ENCODE results near the gene ITGB4. TPM values are rescaled to one million over a fixed set of nuclear protein-coding genes. Genes with fewer than 3 reads are reported as not detected.
A peak's percentile ranks its signal among the peaks of the same experiment; 100 is the strongest.

The ITGB4 gene
- total and polyA plus RNA-seq, 12 donors: 4.6 to 17.0 (median 9.0) TPM

DNA sequence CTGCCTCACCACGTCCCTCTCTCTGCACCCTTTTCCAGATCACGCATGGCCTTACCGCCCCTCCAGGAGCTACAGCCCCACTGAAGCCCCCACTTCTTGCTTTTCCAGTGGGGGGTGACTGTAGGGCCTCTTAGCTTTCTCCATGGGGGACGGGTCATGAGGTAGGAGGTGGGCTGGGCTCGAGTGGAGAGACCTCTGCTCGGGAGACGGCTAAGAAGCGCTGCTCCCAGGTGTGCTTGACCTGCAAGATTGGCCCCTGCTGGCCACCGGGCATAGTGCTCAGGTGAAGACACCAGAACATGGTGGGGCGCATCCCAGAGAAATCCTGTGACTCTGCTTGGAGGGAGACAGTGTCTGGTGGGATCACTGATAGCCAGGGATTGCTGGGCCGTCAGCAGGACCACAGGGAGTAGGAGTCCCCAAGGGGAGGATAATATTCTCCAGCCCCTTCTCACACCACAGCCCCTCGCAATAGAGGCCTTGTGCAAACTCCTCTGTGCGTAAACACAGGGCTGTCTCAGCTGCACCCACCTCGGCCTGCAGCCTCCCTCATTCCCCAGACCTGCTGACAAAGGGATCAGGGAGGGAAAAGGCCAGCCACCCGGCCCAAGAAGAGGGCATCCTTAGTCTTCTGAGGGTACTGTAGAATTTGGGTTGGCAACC is 52.7 kb downstream of the ITGB4 start:
- DNase-seq (no peak), ATAC-seq (peak in 1 of 8 donors; percentile 25)
- H3K4me1 ChIP-seq: peaks cover 9 to 42% (median 34%) of the 10 kb centered on the region in 9 donors
- intact Hi-C loops (cut with DNase I): loop anchor here in 3 of 10 donors (5.0 to 10.0 kb wide), 3 partner anchors 51 to 118 kb away; partner anchors contain the start of gene TRIM47 (in 1 of the 3)
- no peak overlapping the region for H3K27ac ChIP-seq
- peaks cover 4 to 52% (median 21%) of the 10 kb centered on the region in 9 donors for H3K36me3 ChIP-seq
- WGBS, 2 donors: 83 to 87% methylated on average over 15 of the region's 15 CpGs
- H3K4me3 ChIP-seq: no peak overlapping the region
- no peaks in the 10 kb centered on the region for H3K27me3 ChIP-seq
- H3K9me3 ChIP-seq: no peaks in the 10 kb centered on the region
- no peak for TF ChIP-seq CTCF (IDR thresholded peaks at IDR 0.05)

GRCh38 chr17:75774471-75774990 is 53.3 kb downstream of the ITGB4 start:
- peaks cover 4 to 57% (median 22%) of the 10 kb centered on the region in 9 donors for H3K36me3 ChIP-seq
- no peaks in the 10 kb centered on the region for H3K27me3 ChIP-seq
- intact Hi-C loops (cut with DNase I): loop anchor here in 3 of 10 donors (5.0 to 10.0 kb wide), 3 partner anchors 50 to 118 kb away; partner anchors contain the start of gene TRIM47 (in 1 of the 3)
- H3K27ac ChIP-seq: peak overlapping the region in 1 of 10 donors; percentile 99
- H3K4me3 ChIP-seq: no peak overlapping the region
- no peak for DNase-seq
- 89 to 92% methylated on average over 4 of the region's 4 CpGs for WGBS, 2 donors
- H3K9me3 ChIP-seq: no peaks in the 10 kb centered on the region
- no peak for TF ChIP-seq CTCF (IDR thresholded peaks at IDR 0.05)
- H3K4me1 ChIP-seq: peaks cover 9 to 43% (median 34%) of the 10 kb centered on the region in 9 donors
- ATAC-seq: no peak

GRCh38 chr17:75774991-75775668 is 53.9 kb downstream of the ITGB4 start:
- intact Hi-C loops (cut with DNase I): loop anchor here in 5 of 10 donors (5.0 to 10.0 kb wide), 6 partner anchors 50 to 122 kb away; partner anchors contain the start of genes TRIM47 (in 2 of the 5) and TRIM65 (in 1 of the 5)
- H3K4me1 ChIP-seq: peaks cover 9 to 43% (median 35%) of the 10 kb centered on the region in 9 donors
- no peaks in the 10 kb centered on the region for H3K27me3 ChIP-seq
- ATAC-seq (no peak), DNase-seq (no peak)
- no peaks in the 10 kb centered on the region for H3K9me3 ChIP-seq
- TF ChIP-seq CTCF (IDR thresholded peaks at IDR 0.05): no peak
- 57 to 61% methylated on average over 6 of the region's 6 CpGs for WGBS, 2 donors
- peak overlapping the region in 1 of 10 donors; percentile 81 for H3K4me3 ChIP-seq
- H3K27ac ChIP-seq: peak overlapping the region in 3 of 10 donors; percentile 56 to 99 (median 99)
- peaks cover 4 to 57% (median 22%) of the 10 kb centered on the region in 9 donors for H3K36me3 ChIP-seq
